ENCODE data around the gene RDH12.
"Not testable (repeated sequence)": the region's sequence is repeated elsewhere in the genome, so short reads cannot be mapped to it uniquely, and the experiment has no call there.

The RDH12 gene

GRCh38 chr14:67709346-67709745 is 7.7 kb downstream of the RDH12 start:
- not testable (repeated sequence) for DNase-seq

GRCh38 chr14:67709796-67710195 is 8.1 kb downstream of the RDH12 start:
- DNase-seq: not testable (repeated sequence)

GRCh38 chr14:67710209-67710608 is 8.5 kb downstream of the RDH12 start:
- DNase-seq: no peak

DNA sequence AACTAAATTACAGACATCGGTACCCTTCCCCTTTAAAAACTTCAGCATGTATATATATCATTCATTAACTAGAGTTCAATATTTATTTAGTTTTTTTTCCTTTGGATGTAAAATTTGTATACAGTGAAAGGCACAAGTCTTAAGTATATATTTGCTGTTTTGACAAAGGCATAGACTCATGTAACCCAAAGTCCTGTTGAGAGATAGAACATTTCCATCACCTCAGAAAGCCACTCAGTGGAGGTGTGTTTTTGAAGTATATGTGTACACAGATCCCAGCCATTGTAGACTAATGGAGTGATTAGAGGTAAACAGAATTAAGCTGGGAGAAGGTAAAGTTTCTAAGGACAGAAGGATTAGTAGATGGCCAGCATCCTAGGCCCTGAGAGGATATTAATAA is 15.4 kb downstream of the RDH12 start:
- DNase-seq: no peak

DNA sequence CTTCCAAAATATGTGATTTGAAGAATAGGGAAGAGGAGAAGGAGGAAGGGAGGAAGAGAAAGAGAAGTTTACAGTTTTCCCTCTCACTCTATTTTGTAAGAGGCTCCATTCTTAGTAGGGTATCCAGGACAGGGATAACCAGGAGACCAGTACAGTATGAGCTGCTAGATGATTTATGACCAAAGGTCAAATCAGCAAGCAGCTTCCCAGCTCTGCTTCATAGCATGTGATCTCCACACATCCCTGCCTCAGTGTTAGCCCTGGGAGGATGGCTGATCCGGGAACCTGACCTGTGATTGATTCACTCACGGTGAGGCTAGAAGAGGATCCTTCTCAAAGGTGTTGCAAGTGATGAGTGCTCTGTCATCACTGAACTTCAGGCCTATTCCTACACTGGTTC is 16.6 kb downstream of the RDH12 start:
- DNase-seq: no peak

- not testable (repeated sequence) for DNase-seq
Measured at GRCh38 chr14:67719385-67719784, 17.7 kb downstream of the RDH12 start.

DNA sequence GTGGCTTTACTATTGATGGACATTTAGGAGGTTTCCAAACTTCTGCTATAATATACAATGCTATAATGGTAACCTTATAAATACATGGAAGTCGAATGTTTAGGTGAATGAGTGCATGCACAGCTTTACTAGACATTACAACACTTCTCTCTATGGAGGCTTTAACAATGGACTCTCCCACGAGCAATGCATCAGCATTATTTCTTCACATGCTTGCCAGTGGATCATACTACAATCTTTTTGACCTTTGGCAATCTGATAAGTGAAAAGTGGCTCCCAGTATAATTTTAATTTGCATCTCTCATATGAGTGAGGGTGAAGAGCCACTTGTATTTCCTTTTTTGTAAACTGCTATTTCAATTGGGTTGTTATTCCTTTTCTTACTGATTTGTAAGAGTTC is 18.2 kb downstream of the RDH12 start:
- DNase-seq: no peak

DNA sequence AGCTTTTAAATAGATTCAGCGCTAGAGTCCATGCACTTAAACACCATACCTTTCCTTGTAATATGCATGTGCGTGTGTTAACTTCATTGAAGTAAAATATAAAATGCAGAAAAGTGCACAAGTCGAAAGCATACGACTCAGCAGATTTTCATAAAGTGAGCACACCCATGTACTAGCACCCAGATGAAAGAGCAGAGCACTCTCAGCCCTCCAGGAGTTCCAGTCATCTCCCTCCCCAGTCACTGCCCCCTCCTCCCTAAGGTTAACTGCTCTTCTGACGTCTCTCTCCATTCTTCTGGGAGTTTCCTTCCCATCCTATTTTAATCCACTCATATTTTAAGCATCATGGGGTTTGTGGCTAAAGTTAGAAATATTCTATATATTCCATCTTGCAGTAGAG is 20.2 kb downstream of the RDH12 start:
- DNase-seq: no peak

GRCh38 chr14:67722293-67722692 is 20.6 kb downstream of the RDH12 start:
- DNase-seq: peak; percentile 81

DNA sequence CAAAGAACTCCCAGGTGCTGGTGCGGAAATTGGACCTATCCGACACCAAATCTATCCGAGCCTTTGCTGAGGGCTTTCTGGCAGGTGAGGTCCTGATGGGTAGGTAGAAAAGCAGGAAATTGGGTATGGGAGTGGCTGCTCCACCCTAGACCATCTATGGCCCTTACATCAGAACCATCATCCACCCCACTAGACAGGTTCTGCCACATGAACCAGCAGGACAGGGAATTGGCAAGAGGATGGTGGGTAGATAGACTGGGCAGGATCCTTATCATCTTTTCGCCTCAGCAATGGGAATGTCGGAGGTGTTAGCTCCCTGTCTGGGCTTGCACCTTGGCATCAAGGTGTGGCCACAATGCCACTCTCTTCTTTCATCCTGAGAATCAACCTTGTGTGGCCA is 23.5 kb downstream of the RDH12 start:
- DNase-seq: no peak

GRCh38 chr14:67727361-67727760 is 25.7 kb downstream of the RDH12 start:
- DNase-seq: no peak

- no peak for DNase-seq
Measured at GRCh38 chr14:67728258-67728657, 26.6 kb downstream of the RDH12 start.

GRCh38 chr14:67729072-67729885 is 27.6 kb downstream of the RDH12 start:
- DNase-seq: no peak

DNA sequence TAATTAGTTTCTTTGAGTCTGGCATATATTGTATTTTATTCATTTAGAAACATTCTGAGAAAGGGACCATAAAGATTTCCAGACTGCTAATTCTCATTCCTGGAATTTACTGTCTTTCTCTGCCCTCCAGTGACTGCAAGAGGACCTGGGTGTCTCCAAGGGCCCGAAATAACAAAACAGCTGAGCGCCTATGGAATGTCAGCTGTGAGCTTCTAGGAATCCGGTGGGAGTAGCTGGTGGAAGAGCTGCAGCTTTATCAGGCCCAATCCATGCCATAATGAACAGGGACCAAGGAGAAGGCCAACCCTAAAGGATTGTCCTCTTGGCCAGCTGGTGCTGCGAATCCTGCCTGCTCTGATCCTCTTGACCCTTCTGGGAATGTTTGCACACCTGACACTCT is 31.9 kb downstream of the RDH12 start:
- DNase-seq: peak; percentile 58

DNA sequence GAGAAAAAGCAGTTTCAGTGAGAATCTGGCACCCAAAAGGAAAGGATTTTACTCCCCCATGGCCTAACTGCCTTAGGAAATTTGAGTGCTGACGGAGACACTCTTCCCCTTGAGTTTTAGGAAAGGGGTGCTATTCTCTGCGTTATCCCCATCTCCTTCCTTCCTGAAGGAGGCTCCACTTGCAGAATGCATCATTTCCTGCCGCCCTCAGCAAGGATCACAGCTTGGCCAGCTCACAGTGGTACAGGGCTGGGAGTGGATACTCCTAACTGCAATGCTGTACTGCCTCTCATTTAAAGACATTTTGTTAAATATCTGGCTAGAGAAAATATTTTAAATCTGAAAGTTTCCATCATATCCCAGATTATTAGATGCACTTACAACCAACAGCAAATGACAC is 33.0 kb downstream of the RDH12 start:
- no peak for DNase-seq

GRCh38 chr14:67735336-67736147 is 33.9 kb downstream of the RDH12 start:
- DNase-seq: peak; percentile 44

- DNase-seq: no peak
Measured at GRCh38 chr14:67736771-67737170, 35.1 kb downstream of the RDH12 start.

GRCh38 chr14:67738740-67739504 is 37.2 kb downstream of the RDH12 start:
- no peak for DNase-seq

- no peak for DNase-seq
Measured at GRCh38 chr14:67744046-67744445, 42.4 kb downstream of the RDH12 start.

GRCh38 chr14:67746927-67747326 is 45.2 kb downstream of the RDH12 start:
- DNase-seq: no peak

- no peak for DNase-seq
Measured at GRCh38 chr14:67748312-67748711, 46.6 kb downstream of the RDH12 start.

DNA sequence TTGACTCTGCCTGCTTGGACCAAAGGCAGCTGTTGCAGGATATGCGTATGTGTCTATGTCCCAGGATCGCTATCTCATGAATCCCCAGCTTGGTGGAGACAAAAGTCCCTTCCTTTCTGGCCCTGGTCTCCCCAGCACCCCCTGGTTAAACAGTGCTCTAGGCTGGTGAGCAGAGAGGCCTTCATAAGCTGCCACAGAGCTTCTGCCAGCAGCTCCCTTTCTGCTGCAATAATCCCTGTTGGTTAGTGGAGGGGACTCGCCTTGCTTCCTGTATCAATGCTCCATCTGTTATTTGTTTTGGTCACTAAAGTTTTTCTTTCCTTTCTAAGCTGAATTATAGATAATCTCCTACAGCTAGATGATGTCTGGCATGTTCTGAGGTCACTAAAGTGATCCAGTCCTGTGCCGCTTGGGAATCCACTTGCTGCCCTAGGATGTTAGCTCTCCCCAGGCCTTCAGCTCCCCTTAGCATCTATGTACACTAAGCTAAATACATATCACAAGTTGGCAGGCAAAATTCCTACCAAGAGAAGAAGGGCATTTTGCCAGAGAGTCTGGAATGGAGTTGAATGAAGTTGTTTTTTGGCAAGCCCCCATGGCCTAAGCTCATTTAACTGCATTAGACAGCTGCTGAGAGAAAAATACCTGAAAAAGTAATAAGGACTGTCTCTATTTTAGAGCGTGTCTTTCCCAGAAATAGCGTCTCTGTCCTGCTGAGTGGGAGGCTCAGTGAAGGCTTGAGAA is 47.8 kb downstream of the RDH12 start:
- peak; percentile 44 for DNase-seq

DNA sequence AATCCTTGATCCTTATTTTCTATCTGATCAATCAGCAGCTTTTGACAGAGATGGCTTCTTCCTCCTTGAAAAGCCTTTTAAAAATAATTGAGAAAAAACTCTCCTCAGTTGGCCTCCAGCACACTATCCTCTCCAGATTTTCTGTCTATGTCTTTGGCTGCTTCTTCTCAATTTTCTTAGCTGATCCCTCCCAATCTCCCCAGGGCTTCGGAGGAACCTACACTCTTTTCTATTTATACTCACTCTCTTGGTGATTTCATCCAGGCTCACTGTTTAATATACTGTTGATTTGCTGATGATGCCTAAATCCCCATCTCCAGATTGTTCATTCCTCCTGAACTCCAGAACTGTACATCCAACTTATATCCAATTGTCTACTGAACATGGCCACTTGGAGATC is 54.8 kb downstream of the RDH12 start:
- DNase-seq: no peak

Data from femur (tissue), 1 donor.